OCI-LY3 (cell line): Measurements from ENCODE around the gene GTF2A2.

ENCODE experiments used
- EZH2phosphoT487 ChIP-seq: fragments of 200-600 bp; shearing (Covaris generic); IDR thresholded peaks from 2 replicates; pipeline ENCODE4 v1.6.1; 2018; ENCODE audit warnings: antibody characterized with exemption, mixed run types, low read depth
- TF ChIP-seq, protein P1 (sequence below): fragments of 200-600, 300-600 bp; sonication (generic); IDR thresholded peaks from 2 replicates; pipeline ENCODE4 v1.5.1; 2014; ENCODE audit warnings: antibody characterized with exemption, low read length, low read depth

DNA sequence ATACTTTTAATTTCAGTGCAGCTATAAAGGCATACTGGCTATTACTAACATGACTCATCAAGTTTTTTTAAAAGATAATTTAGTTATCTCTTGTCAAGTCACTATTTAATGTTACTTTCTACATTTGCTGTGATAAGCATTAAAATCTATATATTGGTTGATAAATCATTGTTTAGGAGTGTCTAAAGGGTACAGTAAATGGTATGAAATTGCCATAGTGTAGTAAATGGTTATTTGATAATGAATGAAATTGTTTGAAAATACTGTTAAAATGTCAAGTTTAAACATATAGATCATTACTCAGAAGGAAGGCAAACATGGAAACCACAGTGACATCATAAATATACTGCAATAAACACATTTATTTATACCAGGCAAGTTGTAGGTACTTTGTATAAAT is 45.0 kb upstream of the GTF2A2 start:
- TF ChIP-seq, protein P1, sequence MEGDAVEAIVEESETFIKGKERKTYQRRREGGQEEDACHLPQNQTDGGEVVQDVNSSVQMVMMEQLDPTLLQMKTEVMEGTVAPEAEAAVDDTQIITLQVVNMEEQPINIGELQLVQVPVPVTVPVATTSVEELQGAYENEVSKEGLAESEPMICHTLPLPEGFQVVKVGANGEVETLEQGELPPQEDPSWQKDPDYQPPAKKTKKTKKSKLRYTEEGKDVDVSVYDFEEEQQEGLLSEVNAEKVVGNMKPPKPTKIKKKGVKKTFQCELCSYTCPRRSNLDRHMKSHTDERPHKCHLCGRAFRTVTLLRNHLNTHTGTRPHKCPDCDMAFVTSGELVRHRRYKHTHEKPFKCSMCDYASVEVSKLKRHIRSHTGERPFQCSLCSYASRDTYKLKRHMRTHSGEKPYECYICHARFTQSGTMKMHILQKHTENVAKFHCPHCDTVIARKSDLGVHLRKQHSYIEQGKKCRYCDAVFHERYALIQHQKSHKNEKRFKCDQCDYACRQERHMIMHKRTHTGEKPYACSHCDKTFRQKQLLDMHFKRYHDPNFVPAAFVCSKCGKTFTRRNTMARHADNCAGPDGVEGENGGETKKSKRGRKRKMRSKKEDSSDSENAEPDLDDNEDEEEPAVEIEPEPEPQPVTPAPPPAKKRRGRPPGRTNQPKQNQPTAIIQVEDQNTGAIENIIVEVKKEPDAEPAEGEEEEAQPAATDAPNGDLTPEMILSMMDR = no peak
- TF ChIP-seq EZH2phosphoT487 = no peak
